SK-N-SH treated with all-trans-retinoic acid at 6 μM for 48 hours (cell line): ENCODE results near the gene DNAH2.
A peak's percentile ranks its signal among the peaks of the same experiment; 100 is the strongest.

ENCODE experiments used
- ATAC-seq: fragments of 200-7000 bp; cut with Tn5 transposase; 3 replicates; pipeline ENCODE4 v1.9.1; 2020; ENCODE audit warnings: mild to moderate bottlenecking, moderate library complexity
- ARNTL ChIP-seq: fragments of 450-650 bp; formaldehyde crosslinking; IDR thresholded peaks from 2 replicates; pipeline ENCODE4 v1.5.0; 2020; ENCODE audit warnings: low read depth, mild to moderate bottlenecking, moderate library complexity, borderline replicate concordance
- BACH2 ChIP-seq: fragments of 250-450 bp; sonication (Bioruptor Pico); IDR thresholded peaks from 2 replicates; pipeline ENCODE4 v1.9.0; 2021; ENCODE audit warnings: mild to moderate bottlenecking, borderline replicate concordance
- CREB5 ChIP-seq: fragments of 250-450 bp; sonication (Bioruptor Pico); IDR thresholded peaks from 2 replicates; pipeline ENCODE4 v1.5.1; 2020; ENCODE audit warnings: low read depth, mild to moderate bottlenecking, moderate library complexity
- CSDC2 ChIP-seq: fragments of 250-450 bp; sonication (Bioruptor Pico); IDR thresholded peaks from 2 replicates; pipeline ENCODE4 v1.5.0; 2020; ENCODE audit warnings: mild to moderate bottlenecking, moderate library complexity
- CSRNP3 ChIP-seq: fragments of 250-450 bp; sonication (Bioruptor Pico); IDR thresholded peaks from 2 replicates; pipeline ENCODE4 v1.5.1; 2021; ENCODE audit warnings: mild to moderate bottlenecking, moderate library complexity
- ESRRG ChIP-seq: fragments of 250-450 bp; sonication (Bioruptor Pico); IDR thresholded peaks from 2 replicates; pipeline ENCODE4 v1.6.1; 2021; ENCODE audit warnings: mild to moderate bottlenecking
- GLIS3 ChIP-seq: fragments of 250-450 bp; sonication (Bioruptor Pico); IDR thresholded peaks from 2 replicates; pipeline ENCODE4 v1.5.0; 2020; ENCODE audit warnings: mild to moderate bottlenecking, moderate library complexity
- ISL1 ChIP-seq: fragments of 250-450 bp; sonication (Bioruptor Pico); IDR thresholded peaks from 2 replicates; pipeline ENCODE4 v2.1.2; 2022; ENCODE audit warnings: mild to moderate bottlenecking, moderate library complexity
- OSR1 ChIP-seq: fragments of 250-450 bp; sonication (Bioruptor Pico); IDR thresholded peaks from 2 replicates; pipeline ENCODE4 v1.8.0; 2022; ENCODE audit warnings: moderate library complexity, mild to moderate bottlenecking, inconsistent platforms
- PPARA ChIP-seq: fragments of 250-450 bp; sonication (Bioruptor Pico); IDR thresholded peaks from 2 replicates; pipeline ENCODE4 v1.5.0; 2020; ENCODE audit warnings: mild to moderate bottlenecking, borderline replicate concordance
- RARB ChIP-seq: fragments of 250-450 bp; sonication (Bioruptor Pico); IDR thresholded peaks from 2 replicates; pipeline ENCODE4 v1.8.0; 2021; ENCODE audit warnings: mild to moderate bottlenecking, moderate library complexity
- SNAI2 ChIP-seq: fragments of 250-450 bp; sonication (Bioruptor Pico); IDR thresholded peaks from 2 replicates; pipeline ENCODE4 v1.5.0; 2020; ENCODE audit warnings: mild to moderate bottlenecking, moderate library complexity
- TCF4 ChIP-seq: fragments of 250-450 bp; sonication (Bioruptor Pico); IDR thresholded peaks from 2 replicates; pipeline ENCODE4 v1.8.0; 2021; ENCODE audit warnings: mild to moderate bottlenecking, moderate library complexity, borderline replicate concordance
- TOX ChIP-seq: fragments of 250-450 bp; sonication (Bioruptor Pico); IDR thresholded peaks from 2 replicates; pipeline ENCODE4 v1.8.0; 2021; ENCODE audit warnings: mild to moderate bottlenecking, moderate library complexity, borderline replicate concordance
- TSHZ2 ChIP-seq: fragments of 250-450 bp; sonication (Bioruptor Pico); IDR thresholded peaks from 2 replicates; pipeline ENCODE4 v1.5.0; 2020; ENCODE audit warnings: mild to moderate bottlenecking, moderate library complexity
- ZFP3 ChIP-seq: fragments of 250-450 bp; sonication (Bioruptor Pico); IDR thresholded peaks from 2 replicates; pipeline ENCODE4 v1.5.0; 2020; ENCODE audit warnings: mild to moderate bottlenecking, moderate library complexity
- ZFP30 ChIP-seq: fragments of 450-650 bp; formaldehyde crosslinking; IDR thresholded peaks from 2 replicates; pipeline ENCODE4 v1.5.0; 2022; ENCODE audit warnings: mild to moderate bottlenecking, moderate library complexity
- ZNF70 ChIP-seq: fragments of 450-650 bp; formaldehyde crosslinking; IDR thresholded peaks from 2 replicates; pipeline ENCODE4 v1.5.0; 2020; ENCODE audit warnings: mild to moderate bottlenecking, moderate library complexity
- ZNF8 ChIP-seq: fragments of 450-650 bp; formaldehyde crosslinking; IDR thresholded peaks from 2 replicates; pipeline ENCODE4 v1.5.0; 2020; ENCODE audit warnings: mild to moderate bottlenecking, moderate library complexity

Gene DNAH2

GRCh38 chr17:7687072-7687907, 30.3 kb upstream of the DNAH2 start, which contains the start of gene TP53:
TP53 (minus strand) TSS chr17:7687490; CDS start chr17:7676594, 10,896 bp downstream.
- no peak for TF ChIP-seq CSRNP3 (CRISPR knock-in tag)
- no peak for TF ChIP-seq GLIS3 (CRISPR knock-in tag)
- TF ChIP-seq TOX (CRISPR knock-in tag), result no peak
- no peak for TF ChIP-seq ESRRG (CRISPR knock-in tag)
- TF ChIP-seq ISL1 (CRISPR knock-in tag), result no peak
- no peak for TF ChIP-seq TSHZ2
- no peak for TF ChIP-seq SNAI2
- TF ChIP-seq TCF4, result no peak
- no peak for TF ChIP-seq ZFP3 (CRISPR knock-in tag)
- TF ChIP-seq RARB (CRISPR knock-in tag), result no peak
- ATAC-seq, result peak; percentile 67

- no peak for TF ChIP-seq ZFP30 (CRISPR knock-in tag)
- TF ChIP-seq ARNTL, result no peak
- no peak for TF ChIP-seq RARB (CRISPR knock-in tag)
- TF ChIP-seq BACH2 (CRISPR knock-in tag), result no peak
- no peak for TF ChIP-seq ZNF70 (CRISPR knock-in tag)
- no peak for TF ChIP-seq SNAI2
- no peak for TF ChIP-seq ZFP3 (CRISPR knock-in tag)
- no peak for TF ChIP-seq TSHZ2
- TF ChIP-seq ESRRG (CRISPR knock-in tag), result no peak
- TF ChIP-seq PPARA, result no peak
- no peak for TF ChIP-seq CREB5
- ATAC-seq, result peak; percentile 91
These were observed 29.4 kb upstream of the DNAH2 start, which contains the start of gene WRAP53 for GRCh38 chr17:7687908-7688807. WRAP53 (plus strand) TSS chr17:7688477; CDS start chr17:7688649, 172 bp downstream.

- ATAC-seq, result no peak
- TF ChIP-seq CSDC2 (CRISPR knock-in tag) (no peak), ARNTL (no peak), ZFP30 (CRISPR knock-in tag) (no peak), ZNF70 (CRISPR knock-in tag) (no peak), TSHZ2 (no peak), ZNF8 (CRISPR knock-in tag) (no peak), BACH2 (CRISPR knock-in tag) (no peak), ESRRG (CRISPR knock-in tag) (no peak), CSRNP3 (CRISPR knock-in tag) (no peak), GLIS3 (CRISPR knock-in tag) (no peak), TCF4 (no peak), CREB5 (no peak), OSR1 (CRISPR knock-in tag) (no peak)
These were observed 28.7 kb upstream of the DNAH2 start for GRCh38 chr17:7688808-7689316.
